T-cell (primary cell): Measurements from ENCODE around the gene CD200R1. TPM values are rescaled to one million over a fixed set of nuclear protein-coding genes. Genes with fewer than 3 reads are reported as not detected.
A peak's percentile ranks its signal among the peaks of the same experiment; 100 is the strongest.

ENCODE experiments used
- ATAC-seq, 4 experiments: fragments of 200-7000 bp in 3 of 4; fragments of 150-1000 bp in 1 of 4; cut with Tn5 transposase; replicated peaks in 1 of 4; 1 replicate in 3 of 4; 2 replicates in 1 of 4; pipeline ENCODE4 v1.10.0; 2021; ENCODE audit warnings: moderate library complexity in 3 of 4, mild to moderate bottlenecking in 2 of 4, moderate number of reproducible peaks in 1 of 4
- CTCF ChIA-PET, 2 donors: fragments of 300-600 bp; sonication (Branson Sonifier 250); formaldehyde crosslinking; loops; one replicate each; lab custom pipeline; 2022; ENCODE audit warnings: antibody characterized with exemption in 2 of 2; lab: Charles Lee
- POLR2A ChIA-PET, 2 donors: fragments of 300-600 bp; sonication (Branson Sonifier 250); formaldehyde crosslinking; loops; one replicate each; lab custom pipeline; 2022; ENCODE audit warnings: antibody characterized with exemption in 2 of 2; lab: Charles Lee
- DNase-seq, 35 experiments: peaks; one replicate each; pipeline versions ENCODE4 v3.0.0 to v3.0.0-alpha.2; 2013 to 2023
- H3K27ac ChIP-seq: one replicate; pipeline ENCODE4 v1.5.1; 2013; ENCODE audit warnings: low read length
- H3K27me3 ChIP-seq, 2 experiments: replicated peaks in 1 of 2; 1 replicate in 1 of 2; 2 replicates in 1 of 2; pipeline versions ENCODE4 v1.6.1 to v1.7.0; 2013; ENCODE audit warnings: low read length in 1 of 2, mixed read lengths in 1 of 2; ENCODE audit not compliant: control insufficient read depth in 2 of 2, insufficient read depth in 2 of 2; ENCODE audit errors: extremely low read depth in 1 of 2
- H3K36me3 ChIP-seq, 2 donors: 1 replicate in 1 of 2; 2 replicates in 1 of 2; pipeline versions ENCODE4 v1.6.1 to v1.7.0; 2013; ENCODE audit warnings: low read length in 1 of 2; ENCODE audit not compliant: control insufficient read depth in 2 of 2, insufficient read depth in 1 of 2; ENCODE audit errors: extremely low read depth in 1 of 2
- H3K4me1 ChIP-seq, 2 experiments: 1 replicate in 1 of 2; 2 replicates in 1 of 2; pipeline versions ENCODE4 v1.6.1 to v1.7.0; 2013; ENCODE audit warnings: low read length in 2 of 2, mixed read lengths in 1 of 2; ENCODE audit not compliant: insufficient read depth in 2 of 2, control insufficient read depth in 1 of 2; ENCODE audit errors: extremely low read depth in 1 of 2
- H3K4me3 ChIP-seq, 2 donors: 1 replicate in 1 of 2; 2 replicates in 1 of 2; pipeline versions ENCODE4 v1.5.1 to v1.7.0; 2013; ENCODE audit warnings: mild to moderate bottlenecking in 2 of 2, low read length in 1 of 2, moderate library complexity in 1 of 2; ENCODE audit not compliant: control insufficient read depth in 1 of 2; ENCODE audit errors: extremely low read depth in 1 of 2
- H3K9me3 ChIP-seq: 2 replicates; pipeline ENCODE4 v1.7.0; 2013
- H3K27ac Mint-ChIP-seq, 2 donors: one replicate each; pipeline ENCODE4 v1.8.0; 2020 to 2021; ENCODE audit warnings: mild to moderate bottlenecking in 2 of 2, mixed read lengths in 2 of 2
- H3K27me3 Mint-ChIP-seq, 2 donors: one replicate each; pipeline ENCODE4 v1.8.0; 2021 to 2022; ENCODE audit warnings: mixed read lengths in 2 of 2
- H3K36me3 Mint-ChIP-seq: one replicate; pipeline ENCODE4 v1.8.0; 2021; ENCODE audit warnings: mixed read lengths
- H3K4me1 Mint-ChIP-seq, 3 donors: one replicate each; pipeline ENCODE4 v1.8.0; 2020 to 2022; ENCODE audit warnings: mixed read lengths in 3 of 3, mild to moderate bottlenecking in 1 of 3
- H3K4me3 Mint-ChIP-seq, 3 donors: one replicate each; pipeline ENCODE4 v1.8.0; 2020 to 2022; ENCODE audit warnings: mild to moderate bottlenecking in 3 of 3, mixed read lengths in 3 of 3, moderate library complexity in 3 of 3
- H3K9me3 Mint-ChIP-seq, 3 donors: one replicate each; pipeline ENCODE4 v1.8.0; 2020 to 2022; ENCODE audit warnings: mixed read lengths in 3 of 3
- WGBS: methylation state at CpG from one replicate; pipeline ENCODE4 v1.1.5; 2013; ENCODE audit warnings: missing lambda C conversion rate; ENCODE audit not compliant: insufficient coverage; 5-methylcytosine and 5-hydroxymethylcytosine counted together
- total RNA-seq, 35 experiments: library from RNA in 6 of 35; stranded (reverse) in 6 of 35; fragments of 120-200 nt in 1 of 35; gene quantifications; one replicate each; pipeline versions ENCODE4 v1.2.1 to v1.2.4 and lab custom pipeline; 2013 to 2026

The CD200R1 gene
- total RNA-seq (10 to 100 TPM; 10.1 to 20.4 (median 11.9) TPM), total RNA-seq (lab: John Stamatoyannopoulos, UW) (3.1 to 33.9 (median 14.2) reads per million in 29 experiments)
- total RNA-seq (2013) = 28.5 TPM

DNA sequence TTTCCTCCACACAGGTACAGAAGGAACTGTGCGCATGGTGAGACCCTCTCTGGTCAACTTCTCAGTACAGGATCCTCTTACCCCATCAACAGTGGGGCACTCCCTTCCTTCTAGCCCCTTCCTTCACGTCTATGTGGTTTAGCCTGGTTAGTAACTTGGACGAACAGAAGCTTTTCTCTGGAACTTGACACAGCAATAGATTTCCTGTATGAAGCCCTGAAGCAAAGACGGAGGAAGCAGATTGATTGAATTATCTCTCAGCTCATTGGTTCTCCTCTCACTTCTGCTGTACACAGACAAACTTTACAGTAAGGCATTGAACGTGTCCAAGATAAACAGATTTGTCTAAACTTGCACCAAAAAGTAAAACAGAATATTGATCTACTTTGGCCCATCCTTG lies at the start of gene CD200R1:
Gene CD200R1 (minus strand): TSS at position 210 of the 400 bp plus-strand sequence. CDS start 246 bp downstream, outside the sequence.
- no peaks in the 10 kb centered on the region for H3K36me3 Mint-ChIP-seq
- H3K4me3 Mint-ChIP-seq = peak within 1 kb of the TSS; percentile 91 to 98 (median 95)
- no peaks in the 10 kb centered on the region for H3K9me3 Mint-ChIP-seq
- H3K27me3 Mint-ChIP-seq = no peaks in the 10 kb centered on the region
- H3K27ac Mint-ChIP-seq = peak within 1 kb of the TSS; percentile 95 to 98
- DNase-seq = peak in 4 of 35 experiments; percentile 5 to 56 (median 16)
- no peaks in the 10 kb centered on the region for H3K9me3 ChIP-seq
- H3K36me3 ChIP-seq = no peaks in the 10 kb centered on the region
- POLR2A ChIA-PET = interaction anchor here in 1 of 2 donors (0.5 kb wide), 1 partner anchor 487 kb away, joined by 5 read pairs; no protein-coding TSS in a partner anchor
- peak within 1 kb of the TSS; percentile 83 for H3K27ac ChIP-seq
- CTCF ChIA-PET = interaction anchor here (0.6 to 1.6 kb wide), 9 partner anchors 9 to 332 kb away, joined by 3 to 10 read pairs (median 4); no protein-coding TSS in a partner anchor
- WGBS = 0% methylated on average over 1 of the region's 5 CpGs
- ATAC-seq = peak; percentile 46 to 65 (median 54)
- H3K27me3 ChIP-seq = no peaks in the 10 kb centered on the region
- peaks cover 74 to 92% (median 80%) of the 10 kb centered on the region in 3 donors for H3K4me1 Mint-ChIP-seq
- H3K4me3 ChIP-seq = peak within 1 kb of the TSS; percentile 62 to 68
- peaks cover 29 to 54% of the 10 kb centered on the region in 2 experiments for H3K4me1 ChIP-seq

DNA sequence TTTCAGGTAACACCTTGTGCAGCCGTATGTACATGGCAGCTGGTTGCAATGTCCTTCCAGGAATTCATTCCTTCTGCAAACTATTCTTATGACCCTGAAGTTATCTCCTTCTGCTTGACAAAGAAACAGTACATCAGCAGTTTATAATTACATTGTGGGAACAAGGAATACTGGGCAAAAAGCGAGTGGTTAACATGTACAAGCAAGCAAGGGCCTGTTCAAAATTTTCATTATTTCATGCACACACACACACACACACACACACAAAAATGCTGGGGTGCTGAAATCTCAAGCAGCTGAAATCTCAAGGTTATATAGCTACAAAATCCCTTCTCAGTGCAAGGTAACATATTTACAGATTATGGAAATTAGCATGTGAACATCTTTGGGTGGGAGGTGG lies 46.6 kb upstream of the CD200R1 start:
- POLR2A ChIA-PET = interaction anchor here in 1 of 2 donors (0.6 to 0.7 kb wide), 2 partner anchors 11 to 31 kb away, joined by 3 to 4 read pairs; partner anchors contain the start of gene GTPBP8
- Mint-ChIP-seq H3K9me3 (no peaks in the 10 kb centered on the region), H3K4me1 (peaks cover 40 to 65% (median 56%) of the 10 kb centered on the region in 3 donors), H3K4me3 (no peak overlapping the region), H3K36me3 (peaks cover 10% of the 10 kb centered on the region), H3K27me3 (no peaks in the 10 kb centered on the region), H3K27ac (peak overlapping the region in 1 of 2 donors; percentile 35)
- CTCF ChIA-PET = interaction anchor here (1.4 to 2.1 kb wide), 3 partner anchors 12 to 18 kb away, joined by 3 to 8 read pairs (median 4); no protein-coding TSS in a partner anchor
- Histone ChIP-seq H3K27me3 (no peaks in the 10 kb centered on the region), H3K36me3 (peaks cover 0 to 7% of the 10 kb centered on the region in 2 donors), H3K9me3 (no peaks in the 10 kb centered on the region), H3K27ac (no peak overlapping the region), H3K4me3 (no peak overlapping the region), H3K4me1 (peaks cover 20 to 26% of the 10 kb centered on the region in 2 experiments)
- ATAC-seq = no peak
- no peak for DNase-seq
- WGBS = no CpG with 5 or more reads among the region's 2 CpGs

DNA sequence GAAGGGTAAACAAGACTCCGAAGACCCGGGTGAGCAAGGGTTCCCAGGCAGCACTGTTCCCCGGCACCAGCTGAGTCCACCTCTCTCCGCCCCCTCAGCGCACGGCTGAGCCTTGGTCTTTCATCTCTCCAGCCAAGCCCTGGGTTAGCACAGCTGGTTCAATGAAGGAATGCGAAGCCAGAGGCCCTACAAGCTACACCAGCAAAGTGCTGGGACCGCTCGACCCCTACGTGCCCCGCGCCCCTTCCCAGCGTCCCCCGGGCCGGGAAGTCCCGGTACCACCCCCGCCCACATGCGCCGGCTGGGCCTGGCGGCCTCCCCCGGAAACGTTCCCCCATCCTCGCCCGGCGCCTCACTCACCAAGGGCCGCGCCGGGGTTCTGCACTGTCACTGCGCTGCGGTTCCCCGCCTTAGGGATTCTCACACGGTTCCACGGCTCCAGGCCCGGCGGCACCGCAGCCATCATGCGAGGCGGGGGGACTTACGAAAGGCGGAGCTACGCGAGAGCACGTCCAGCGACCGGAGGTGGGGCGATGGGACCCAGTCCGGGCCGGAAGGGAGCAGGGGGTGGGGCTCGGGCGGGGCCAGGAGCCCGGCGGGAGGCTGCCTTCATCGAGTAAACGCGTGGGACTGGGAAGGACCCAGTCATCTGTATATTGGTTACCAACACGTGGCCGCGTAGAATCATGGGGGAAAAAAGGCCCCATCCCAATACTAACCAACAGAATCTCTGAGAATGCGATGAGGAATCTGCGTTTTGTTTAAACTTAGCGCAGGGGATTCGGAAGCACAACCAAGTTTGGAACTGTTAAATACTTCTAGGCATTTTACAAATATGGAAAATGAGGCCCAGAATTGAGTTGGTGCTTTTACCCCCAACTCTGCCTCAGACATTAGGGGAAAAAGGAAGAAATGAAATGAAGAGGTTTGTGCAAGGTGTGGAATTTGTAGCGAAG lies 44.6 kb upstream of the CD200R1 start:
- no peaks in the 10 kb centered on the region for H3K9me3 Mint-ChIP-seq
- DNase-seq (peak; percentile 55 to 91 (median 77)), ATAC-seq (peak; percentile 85 to 89 (median 87))
- Histone ChIP-seq H3K27ac (peak overlapping the region; percentile 97), H3K27me3 (no peaks in the 10 kb centered on the region), H3K4me1 (peaks cover 20 to 26% of the 10 kb centered on the region in 2 experiments), H3K36me3 (peaks cover 0 to 24% of the 10 kb centered on the region in 2 donors), H3K9me3 (no peaks in the 10 kb centered on the region), H3K4me3 (peak overlapping the region; percentile 54 to 89)
- no peaks in the 10 kb centered on the region for H3K27me3 Mint-ChIP-seq
- POLR2A ChIA-PET = interaction anchor here (0.6 to 2.7 kb wide), 8 partner anchors 9 to 1199 kb away, joined by 3 to 21 read pairs (median 4); partner anchors contain the start of gene GTPBP8 (in 1 of the 2)
- under 1% methylated on average over 41 of the region's 63 CpGs for WGBS
- H3K27ac Mint-ChIP-seq = peak overlapping the region; percentile 90 to 92
- CTCF ChIA-PET = interaction anchor here (0.9 to 2.1 kb wide), 9 partner anchors 13 to 45 kb away, joined by 3 to 13 read pairs (median 5); partner anchors contain the start of genes CD200R1 (in 1 of the 2) and GTPBP8 (in 1 of the 2)
- H3K4me3 Mint-ChIP-seq = peak overlapping the region; percentile 86 to 95 (median 94)
- H3K4me1 Mint-ChIP-seq = peaks cover 57 to 85% (median 73%) of the 10 kb centered on the region in 3 donors
- H3K36me3 Mint-ChIP-seq = peaks cover 27% of the 10 kb centered on the region

DNA sequence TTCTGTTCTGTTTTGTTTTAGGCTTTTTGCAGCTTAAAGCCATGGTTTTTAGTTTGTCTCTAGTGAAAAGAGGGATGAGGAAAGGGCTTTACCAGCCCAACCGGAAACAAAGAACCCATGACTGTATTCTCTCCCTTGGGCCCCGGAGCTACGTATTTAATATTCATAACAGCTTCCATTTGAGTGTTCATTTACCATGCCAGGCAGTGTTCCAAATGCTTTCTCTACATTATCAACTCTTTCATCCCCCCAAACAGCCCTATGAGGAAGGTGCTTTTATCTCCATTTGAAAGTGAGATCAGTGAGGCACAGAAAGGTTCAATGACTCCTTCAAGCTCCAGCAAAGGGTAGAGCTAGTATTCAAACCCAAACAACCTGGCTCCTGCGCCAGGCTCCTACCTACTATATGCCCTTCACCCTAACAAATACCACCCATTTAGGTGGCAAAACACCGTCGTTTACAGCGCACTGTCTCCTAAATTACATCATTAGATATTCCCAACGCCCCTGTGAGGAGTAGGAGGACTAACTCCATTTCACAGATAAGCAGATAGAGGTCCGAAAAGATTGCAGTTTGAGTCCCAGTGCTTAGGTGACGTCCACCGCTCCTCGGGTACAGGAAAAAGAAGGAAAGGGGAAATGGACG lies 43.8 kb upstream of the CD200R1 start:
- H3K36me3 Mint-ChIP-seq = peaks cover 26% of the 10 kb centered on the region
- no peaks in the 10 kb centered on the region for H3K27me3 Mint-ChIP-seq
- Histone ChIP-seq H3K9me3 (no peaks in the 10 kb centered on the region), H3K27ac (peak overlapping the region; percentile 97), H3K4me1 (peaks cover 20 to 26% of the 10 kb centered on the region in 2 experiments), H3K4me3 (peak overlapping the region; percentile 54 to 89), H3K36me3 (peaks cover 0 to 29% of the 10 kb centered on the region in 2 donors), H3K27me3 (no peaks in the 10 kb centered on the region)
- peak overlapping the region; percentile 86 to 95 (median 94) for H3K4me3 Mint-ChIP-seq
- WGBS = 0% methylated on average over 4 of the region's 13 CpGs
- DNase-seq = peak in 6 of 35 experiments; percentile 2 to 47 (median 6)
- H3K27ac Mint-ChIP-seq = peak overlapping the region; percentile 90 to 92
- H3K4me1 Mint-ChIP-seq = peaks cover 65 to 83% (median 81%) of the 10 kb centered on the region in 3 donors
- POLR2A ChIA-PET = interaction anchor here (0.5 to 2.7 kb wide), 8 partner anchors 8 to 1015 kb away, joined by 3 to 21 read pairs (median 8); partner anchors contain the start of gene GTPBP8 (in 1 of the 2)
- ATAC-seq = peak in 3 of 4 experiments; percentile 1 to 6 (median 1)
- CTCF ChIA-PET = interaction anchor here (0.6 to 1.7 kb wide), 9 partner anchors 12 to 497 kb away, joined by 3 to 13 read pairs (median 5); partner anchors contain the start of genes CD200R1 (in 1 of the 2) and GTPBP8 (in 1 of the 2)
- H3K9me3 Mint-ChIP-seq = no peaks in the 10 kb centered on the region

GRCh38 chr3:113013593-113013992 lies 38.7 kb upstream of the CD200R1 start:
- peaks cover 85 to 88% (median 87%) of the 10 kb centered on the region in 3 donors for H3K4me1 Mint-ChIP-seq
- H3K9me3 ChIP-seq = no peaks in the 10 kb centered on the region
- H3K4me3 Mint-ChIP-seq = peak overlapping the region in 2 of 3 donors; percentile 6 to 16
- no peak for DNase-seq
- ATAC-seq = peak in 1 of 4 experiments; percentile 38
- H3K27me3 Mint-ChIP-seq = no peaks in the 10 kb centered on the region
- no peaks in the 10 kb centered on the region for H3K27me3 ChIP-seq
- H3K27ac ChIP-seq = peak overlapping the region; percentile 1
- H3K4me3 ChIP-seq = no peak overlapping the region
- peaks cover 5 to 17% of the 10 kb centered on the region in 2 experiments for H3K4me1 ChIP-seq
- ChIA-PET CTCF (interaction anchor here (0.6 kb wide), 2 partner anchors 205 to 884 kb away, joined by 3 read pairs; no protein-coding TSS in a partner anchor), POLR2A (interaction anchor here (0.6 to 1.5 kb wide), 4 partner anchors 12 to 23 kb away, joined by 3 to 11 read pairs (median 7); partner anchors contain the start of gene GTPBP8 (in 1 of the 2))
- no peaks in the 10 kb centered on the region for H3K9me3 Mint-ChIP-seq
- H3K36me3 ChIP-seq = peaks cover 0 to 70% of the 10 kb centered on the region in 2 donors
- H3K36me3 Mint-ChIP-seq = peaks cover 64% of the 10 kb centered on the region
- H3K27ac Mint-ChIP-seq = peak overlapping the region; percentile 43 to 82
